ENCODE results near the gene HOXA3.

The HOXA3 gene

DNA sequence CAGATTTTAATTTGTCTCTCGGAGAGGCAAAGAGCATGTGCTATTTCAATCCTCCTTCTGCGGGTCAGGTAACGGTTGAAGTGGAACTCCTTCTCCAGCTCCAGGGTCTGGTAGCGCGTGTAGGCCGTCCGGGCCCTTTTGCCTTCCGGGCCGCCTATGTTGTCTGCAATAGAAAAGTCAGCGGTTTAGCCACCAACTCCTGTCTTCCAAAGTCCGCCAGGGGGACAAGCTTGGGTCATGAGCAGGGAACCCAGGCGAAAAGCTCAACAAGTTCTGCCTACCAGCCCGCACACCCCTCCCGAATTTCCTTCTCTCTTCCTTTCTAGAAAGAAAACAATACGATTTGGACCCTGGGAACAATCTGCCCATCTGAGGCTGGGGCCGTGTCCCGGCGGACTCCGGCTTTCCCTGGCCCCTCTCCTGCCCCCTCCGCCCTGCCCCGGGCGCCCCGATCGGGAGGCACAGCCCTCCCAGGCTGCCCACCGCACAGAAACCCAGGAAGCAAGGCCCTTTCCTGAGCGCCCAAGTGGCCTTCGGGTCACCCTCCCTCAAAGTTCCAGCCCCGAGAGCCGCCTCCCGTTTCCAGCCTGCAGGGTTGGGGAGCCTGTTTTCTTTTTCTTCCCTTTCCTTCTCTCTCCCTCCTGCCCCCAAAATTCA lies 10.3 kb downstream of the HOXA3 start:
- Histone ChIP-seq H3K9me3 (ENCODE audit: control insufficient read depth in 1 of 2, low read length in 2 of 2) (no peaks in the 10 kb centered on the region), H3K9ac (ENCODE audit: low read depth in 1 of 2, low read length in 2 of 2) (peak overlapping the region; percentile 70 to 74), H3K4me1 (ENCODE audit: control insufficient read depth in 1 of 2, insufficient read depth in 2 of 2, low read length in 2 of 2) (peaks cover 7 to 16% of the 10 kb centered on the region in 2 donors), H3K27me3 (ENCODE audit: control insufficient read depth in 1 of 2, insufficient read depth in 2 of 2, low read length in 2 of 2) (peaks cover 55 to 59% of the 10 kb centered on the region in 2 donors), H3K4me3 (ENCODE audit: low read depth in 1 of 2, low read length in 2 of 2) (peak overlapping the region; percentile 71 to 75), H3K36me3 (ENCODE audit: control insufficient read depth in 1 of 2, insufficient read depth in 2 of 2, low read length in 2 of 2) (no peaks in the 10 kb centered on the region), H3K27ac (ENCODE audit: low read depth, low read length) (peak overlapping the region; percentile 78)

DNA sequence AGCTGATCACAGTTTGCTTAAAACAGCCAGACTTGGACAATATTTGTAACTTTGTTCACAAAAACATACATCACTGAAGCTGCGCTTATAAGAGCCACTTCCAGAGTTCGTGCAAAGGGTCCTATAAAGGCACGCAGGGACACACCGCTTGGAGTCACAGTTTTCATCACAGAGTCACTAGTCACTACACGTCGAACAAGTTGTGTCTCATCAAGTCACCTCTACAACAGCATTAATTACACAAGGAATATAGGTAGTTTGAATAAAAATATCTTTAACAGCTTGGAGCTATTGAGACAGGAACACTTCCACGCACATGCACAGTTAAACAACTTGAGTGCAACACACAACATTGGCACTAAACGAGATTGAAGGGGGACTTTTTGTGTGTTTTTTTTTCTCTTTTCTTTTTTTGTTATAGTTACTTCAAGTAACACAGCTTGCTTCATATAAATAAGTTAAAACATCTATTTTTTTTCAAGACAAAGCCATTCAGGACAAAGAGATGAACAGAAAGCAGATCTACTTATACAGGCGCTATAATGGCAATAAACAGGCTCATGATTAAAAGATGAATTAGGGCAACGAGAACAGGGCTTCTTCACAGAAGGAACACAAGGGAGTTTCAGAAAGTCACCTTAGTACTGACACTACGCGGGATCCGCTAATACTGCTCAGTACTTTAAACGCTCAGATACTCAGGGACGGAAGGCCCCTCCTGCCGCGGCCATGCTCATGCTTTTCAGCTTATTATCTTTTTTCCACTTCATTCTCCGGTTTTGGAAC lies 11.1 kb downstream of the HOXA3 start:
- Histone ChIP-seq H3K4me3 (ENCODE audit: low read depth in 1 of 2, low read length in 2 of 2) (peak overlapping the region; percentile 71 to 75), H3K27ac (ENCODE audit: low read depth, low read length) (peak overlapping the region; percentile 54), H3K9ac (ENCODE audit: low read depth in 1 of 2, low read length in 2 of 2) (peak overlapping the region; percentile 70 to 74), H3K36me3 (ENCODE audit: control insufficient read depth in 1 of 2, insufficient read depth in 2 of 2, low read length in 2 of 2) (no peaks in the 10 kb centered on the region), H3K9me3 (ENCODE audit: control insufficient read depth in 1 of 2, low read length in 2 of 2) (no peaks in the 10 kb centered on the region), H3K4me1 (ENCODE audit: control insufficient read depth in 1 of 2, insufficient read depth in 2 of 2, low read length in 2 of 2) (peaks cover 11 to 16% of the 10 kb centered on the region in 2 donors), H3K27me3 (ENCODE audit: control insufficient read depth in 1 of 2, insufficient read depth in 2 of 2, low read length in 2 of 2) (peaks cover 48 to 56% of the 10 kb centered on the region in 2 donors)

DNA sequence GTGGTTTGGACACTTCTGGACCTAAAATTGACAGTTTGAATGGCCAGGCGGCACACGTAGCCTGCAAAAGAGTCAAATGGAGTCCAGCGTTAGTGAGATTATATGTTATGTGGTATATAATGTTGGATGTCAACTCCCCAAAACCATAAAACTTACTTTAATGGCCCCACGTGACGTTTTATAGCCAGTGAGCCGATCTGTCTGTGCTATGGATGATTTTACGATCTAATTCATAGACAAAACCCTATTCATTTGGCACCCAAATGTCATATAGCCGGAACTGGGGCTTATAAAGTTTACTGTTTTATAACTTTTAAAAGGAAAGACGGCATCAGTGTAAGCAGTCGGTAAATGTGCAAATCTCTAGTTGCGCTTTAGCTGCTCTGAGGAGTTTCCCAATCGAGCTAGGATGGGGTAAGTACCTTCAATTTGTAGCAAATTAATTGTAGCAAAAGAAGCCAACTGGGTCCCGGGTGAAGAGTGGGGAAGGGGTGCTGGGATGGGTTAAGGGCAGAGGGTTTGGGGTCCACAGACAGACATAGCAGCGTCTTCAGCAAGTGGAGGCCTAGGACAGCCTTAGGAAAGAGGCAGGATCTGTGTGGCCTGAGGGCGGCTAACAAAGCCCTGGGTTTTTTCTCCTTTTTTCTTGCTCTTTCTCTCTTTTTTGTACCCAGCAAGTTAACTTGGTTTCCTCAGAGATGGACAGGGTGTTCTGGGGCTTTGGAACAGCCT lies 12.1 kb downstream of the HOXA3 start:
- Histone ChIP-seq H3K4me1 (ENCODE audit: control insufficient read depth in 1 of 2, insufficient read depth in 2 of 2, low read length in 2 of 2) (peaks cover 19 to 25% of the 10 kb centered on the region in 2 donors), H3K27ac (ENCODE audit: low read depth, low read length) (peak overlapping the region; percentile 65), H3K9me3 (ENCODE audit: control insufficient read depth in 1 of 2, low read length in 2 of 2) (no peaks in the 10 kb centered on the region), H3K9ac (ENCODE audit: low read depth in 1 of 2, low read length in 2 of 2) (peak overlapping the region; percentile 34 to 44), H3K4me3 (ENCODE audit: low read depth in 1 of 2, low read length in 2 of 2) (peak overlapping the region; percentile 51 to 65), H3K36me3 (ENCODE audit: control insufficient read depth in 1 of 2, insufficient read depth in 2 of 2, low read length in 2 of 2) (no peaks in the 10 kb centered on the region), H3K27me3 (ENCODE audit: control insufficient read depth in 1 of 2, insufficient read depth in 2 of 2, low read length in 2 of 2) (peaks cover 40 to 47% of the 10 kb centered on the region in 2 donors)

DNA sequence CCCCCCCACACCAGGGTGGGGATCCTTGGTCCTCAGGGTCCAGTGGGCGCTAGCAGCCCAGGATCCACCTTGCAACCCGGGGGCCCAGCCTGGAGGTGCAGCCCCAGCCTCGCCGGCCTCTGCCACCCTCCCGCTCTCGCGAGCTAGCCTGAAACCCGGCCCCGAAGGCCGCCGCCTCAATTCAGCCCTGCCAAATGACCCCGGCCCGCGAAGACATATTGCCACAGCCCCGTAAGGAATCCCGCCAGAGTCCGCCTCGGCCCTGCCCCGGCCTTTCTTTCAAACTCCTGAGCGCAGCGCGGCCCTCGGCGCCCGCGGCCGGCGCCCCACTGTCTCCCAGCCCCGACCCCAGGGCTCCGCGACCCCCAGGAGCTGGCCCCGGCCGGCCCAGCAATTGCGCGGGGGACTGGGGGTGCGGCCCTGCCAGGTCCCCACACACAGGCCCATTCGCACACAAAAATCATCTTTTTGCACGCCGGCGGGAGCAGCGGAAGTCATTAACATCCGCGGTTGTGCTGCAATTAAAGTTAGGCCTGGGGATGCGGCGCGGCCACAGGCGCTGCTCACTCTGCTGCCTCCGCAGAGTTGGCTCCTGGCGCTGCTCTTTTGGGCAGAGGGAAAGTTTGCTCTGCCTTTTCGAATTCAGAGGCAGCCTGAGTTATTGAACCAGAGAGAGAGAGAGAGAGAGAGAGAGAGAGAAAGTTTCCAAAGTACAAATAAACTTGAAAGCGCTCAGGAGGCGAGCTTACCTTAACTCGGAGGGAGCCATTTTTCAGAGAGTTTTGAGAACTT lies 12.9 kb downstream of the HOXA3 start:
- Histone ChIP-seq H3K9ac (ENCODE audit: low read depth in 1 of 2, low read length in 2 of 2) (peak overlapping the region; percentile 34 to 44), H3K27ac (ENCODE audit: low read depth, low read length) (peak overlapping the region; percentile 64), H3K9me3 (ENCODE audit: control insufficient read depth in 1 of 2, low read length in 2 of 2) (no peaks in the 10 kb centered on the region), H3K27me3 (ENCODE audit: control insufficient read depth in 1 of 2, insufficient read depth in 2 of 2, low read length in 2 of 2) (peaks cover 40% of the 10 kb centered on the region in 2 donors), H3K4me3 (ENCODE audit: low read depth in 1 of 2, low read length in 2 of 2) (peak overlapping the region; percentile 51 to 65), H3K36me3 (ENCODE audit: control insufficient read depth in 1 of 2, insufficient read depth in 2 of 2, low read length in 2 of 2) (no peaks in the 10 kb centered on the region), H3K4me1 (ENCODE audit: control insufficient read depth in 1 of 2, insufficient read depth in 2 of 2, low read length in 2 of 2) (peaks cover 21 to 27% of the 10 kb centered on the region in 2 donors)

DNA sequence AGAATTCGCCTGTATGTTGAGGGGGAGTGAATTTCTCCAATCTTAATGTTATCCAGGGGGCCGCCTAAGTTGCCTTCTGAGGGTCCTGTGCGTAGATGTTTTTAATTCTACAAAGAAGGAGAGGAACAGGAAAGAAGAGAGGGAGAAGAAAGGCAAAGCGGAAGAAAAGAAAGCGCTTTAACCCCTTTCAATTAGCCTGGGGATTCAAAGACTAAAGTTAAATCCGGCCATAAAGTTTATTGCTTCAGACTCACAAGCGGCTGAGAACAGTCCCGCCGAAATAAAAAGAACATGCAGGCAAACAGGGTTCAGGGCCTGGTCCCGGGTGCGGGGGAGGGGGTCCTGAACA lies 13.4 kb downstream of the HOXA3 start:
- Histone ChIP-seq H3K9ac (ENCODE audit: low read depth in 1 of 2, low read length in 2 of 2) (peak overlapping the region; percentile 20 to 44), H3K27me3 (ENCODE audit: control insufficient read depth in 1 of 2, insufficient read depth in 2 of 2, low read length in 2 of 2) (peaks cover 38 to 40% of the 10 kb centered on the region in 2 donors), H3K4me1 (ENCODE audit: control insufficient read depth in 1 of 2, insufficient read depth in 2 of 2, low read length in 2 of 2) (peaks cover 21 to 23% of the 10 kb centered on the region in 2 donors), H3K9me3 (ENCODE audit: control insufficient read depth in 1 of 2, low read length in 2 of 2) (no peaks in the 10 kb centered on the region), H3K4me3 (ENCODE audit: low read depth in 1 of 2, low read length in 2 of 2) (peak overlapping the region; percentile 51 to 65), H3K36me3 (ENCODE audit: control insufficient read depth in 1 of 2, insufficient read depth in 2 of 2, low read length in 2 of 2) (no peaks in the 10 kb centered on the region), H3K27ac (ENCODE audit: low read depth, low read length) (peak overlapping the region; percentile 64)

DNA sequence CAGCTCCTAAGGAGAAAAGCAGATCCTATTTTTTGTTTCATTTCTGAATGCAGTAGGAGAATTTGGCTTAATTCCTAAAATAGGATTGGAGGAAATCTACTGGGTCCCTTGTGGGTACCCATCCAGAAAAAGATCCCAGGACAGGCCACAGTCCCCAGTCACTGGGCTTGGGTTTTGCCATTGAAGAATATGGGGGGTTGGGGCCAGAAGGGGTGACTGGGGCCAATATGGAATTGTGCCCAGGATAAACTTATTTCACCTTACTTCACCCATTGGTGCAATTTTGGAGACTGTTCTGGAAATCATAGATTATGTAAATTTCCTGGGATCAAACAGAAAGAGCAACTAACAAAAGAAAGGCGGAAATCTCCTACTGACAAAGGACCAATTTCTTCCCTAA lies 13.9 kb downstream of the HOXA3 start:
- H3K9ac ChIP-seq (ENCODE audit: low read depth in 1 of 2, low read length in 2 of 2): peak overlapping the region in 1 of 2 donors; percentile 44
- H3K27ac ChIP-seq (ENCODE audit: low read depth, low read length): peak overlapping the region; percentile 37
- peak overlapping the region in 1 of 2 donors; percentile 65 for H3K4me3 ChIP-seq (ENCODE audit: low read depth in 1 of 2, low read length in 2 of 2)
- H3K36me3 ChIP-seq (ENCODE audit: control insufficient read depth in 1 of 2, insufficient read depth in 2 of 2, low read length in 2 of 2): no peaks in the 10 kb centered on the region
- H3K9me3 ChIP-seq (ENCODE audit: control insufficient read depth in 1 of 2, low read length in 2 of 2): no peaks in the 10 kb centered on the region
- peaks cover 19 to 26% of the 10 kb centered on the region in 2 donors for H3K4me1 ChIP-seq (ENCODE audit: control insufficient read depth in 1 of 2, insufficient read depth in 2 of 2, low read length in 2 of 2)
- H3K27me3 ChIP-seq (ENCODE audit: control insufficient read depth in 1 of 2, insufficient read depth in 2 of 2, low read length in 2 of 2): peaks cover 37 to 40% of the 10 kb centered on the region in 2 donors

DNA sequence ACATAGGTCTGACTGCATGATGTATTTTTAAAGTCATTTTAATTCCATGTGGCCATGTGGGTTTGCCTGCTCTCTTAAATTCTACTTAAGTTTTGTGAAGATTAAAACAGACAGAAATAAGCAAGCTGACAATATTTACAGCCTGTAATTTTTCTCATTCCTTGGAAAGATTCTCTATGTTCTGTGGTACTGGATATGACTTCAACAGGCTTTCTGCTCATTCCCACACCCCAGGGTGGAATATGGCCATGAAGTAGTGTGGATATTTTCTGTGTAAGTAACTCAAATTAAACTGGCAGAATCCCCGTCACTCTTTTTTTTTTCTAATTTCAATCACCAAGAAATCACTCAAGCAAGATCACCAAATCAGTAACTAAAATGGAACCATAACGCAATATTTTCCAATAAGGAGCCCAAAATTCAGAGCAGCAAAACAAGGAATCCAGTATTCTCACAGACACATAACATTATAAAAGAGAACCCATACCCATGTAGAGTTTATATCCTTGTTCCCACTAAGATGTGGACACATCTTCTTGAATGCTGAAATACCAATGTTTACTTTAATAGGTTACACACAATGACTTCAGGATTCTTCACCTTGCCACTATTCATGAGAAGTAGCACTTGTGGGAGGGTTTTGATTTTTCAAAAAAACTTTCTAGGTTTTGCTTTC lies 14.6 kb downstream of the HOXA3 start:
- no peak overlapping the region for H3K4me3 ChIP-seq (ENCODE audit: low read depth in 1 of 2, low read length in 2 of 2)
- peak overlapping the region; percentile 37 for H3K27ac ChIP-seq (ENCODE audit: low read depth, low read length)
- peaks cover 19 to 29% of the 10 kb centered on the region in 2 donors for H3K4me1 ChIP-seq (ENCODE audit: control insufficient read depth in 1 of 2, insufficient read depth in 2 of 2, low read length in 2 of 2)
- no peaks in the 10 kb centered on the region for H3K9me3 ChIP-seq (ENCODE audit: control insufficient read depth in 1 of 2, low read length in 2 of 2)
- H3K27me3 ChIP-seq (ENCODE audit: control insufficient read depth in 1 of 2, insufficient read depth in 2 of 2, low read length in 2 of 2): peaks cover 34 to 38% of the 10 kb centered on the region in 2 donors
- peak overlapping the region in 1 of 2 donors; percentile 44 for H3K9ac ChIP-seq (ENCODE audit: low read depth in 1 of 2, low read length in 2 of 2)
- no peaks in the 10 kb centered on the region for H3K36me3 ChIP-seq (ENCODE audit: control insufficient read depth in 1 of 2, insufficient read depth in 2 of 2, low read length in 2 of 2)

DNA sequence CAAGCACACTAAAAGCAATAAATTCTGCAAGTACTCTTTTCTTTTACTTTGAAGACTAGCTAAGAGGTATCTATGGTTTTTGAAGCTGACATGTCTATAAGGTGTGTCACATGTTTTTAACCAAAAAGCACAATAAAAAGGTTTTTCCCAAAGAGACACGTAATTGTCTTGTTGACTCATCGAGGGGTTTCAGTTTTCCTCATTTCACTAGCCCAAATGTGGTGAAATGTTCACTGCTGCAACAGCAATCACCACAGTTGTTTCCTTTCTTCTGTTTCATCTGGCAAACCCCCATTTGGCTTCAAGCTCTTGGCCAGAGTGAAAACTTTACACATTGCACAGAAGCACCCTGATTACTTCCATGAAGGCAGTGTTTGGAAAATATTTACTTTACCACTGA lies 18.0 kb downstream of the HOXA3 start:
- H3K27ac ChIP-seq (ENCODE audit: low read depth, low read length): no peak overlapping the region
- H3K27me3 ChIP-seq (ENCODE audit: control insufficient read depth in 1 of 2, insufficient read depth in 2 of 2, low read length in 2 of 2): peaks cover 17 to 25% of the 10 kb centered on the region in 2 donors
- peaks cover 21 to 36% of the 10 kb centered on the region in 2 donors for H3K4me1 ChIP-seq (ENCODE audit: control insufficient read depth in 1 of 2, insufficient read depth in 2 of 2, low read length in 2 of 2)
- H3K36me3 ChIP-seq (ENCODE audit: control insufficient read depth in 1 of 2, insufficient read depth in 2 of 2, low read length in 2 of 2): no peaks in the 10 kb centered on the region
- no peaks in the 10 kb centered on the region for H3K9me3 ChIP-seq (ENCODE audit: control insufficient read depth in 1 of 2, low read length in 2 of 2)
- H3K4me3 ChIP-seq (ENCODE audit: low read depth in 1 of 2, low read length in 2 of 2): no peak overlapping the region
- H3K9ac ChIP-seq (ENCODE audit: low read depth in 1 of 2, low read length in 2 of 2): no peak overlapping the region

Measured in duodenal mucosa (tissue), 2 donors.